H1 (cell line): ENCODE data around the gene CD4. TPM values are rescaled to one million over a fixed set of nuclear protein-coding genes. Genes with fewer than 3 reads are reported as not detected.

Experiments used
- SAP30 ChIP-seq: fragments of 300-600 bp; sonication (generic); IDR thresholded peaks from 2 replicates; pipeline ENCODE4 v1.7.1; 2012; ENCODE audit warnings: low read length, moderate library complexity, mild to moderate bottlenecking, inconsistent platforms; ENCODE audit not compliant: insufficient read depth, insufficient replicate concordance
- polyA plus RNA-seq, 7 experiments: library from polyadenylated mRNA; depleted of rRNA in 3 of 7; stranded (reverse) in 5 of 7; unstranded in 2 of 7; fragments of >200 nt in 5 of 7; fragments of 200-250 nt in 2 of 7; gene quantifications; 1 replicate in 5 of 7; 2 replicates in 1 of 7; 4 replicates in 1 of 7; pipeline versions ENCODE4 v1.2.1 to v1.2.3, GENCODE V29; 2011 to 2013; ENCODE audit warnings: missing spikeins in 2 of 7, mixed read lengths in 2 of 7
- total RNA-seq: library from RNA; stranded (reverse); fragmentation: NEBNext Ultra II Directional; extraction: Animal tissue kit (Norgen Biotek cat#: 25700); gene quantifications from 2 replicates; pipeline ENCODE4 v1.2.1, GENCODE V29; 2021

CD4 gene
- total and polyA plus RNA-seq, 2 of the 8 experiments (the other 6 are each of a cell fraction or from before 2014, with no cell fraction given): 3.4 to 5.1 TPM

GRCh38 chr12:6866163-6866919 is 77.0 kb downstream of the CD4 start (continued):
- no peak for TF ChIP-seq SAP30
